ENCODE results near the gene MRPL57. TPM values are rescaled to one million over a fixed set of nuclear protein-coding genes. Genes with fewer than 3 reads are reported as not detected.

MRPL57 gene
- polyA plus RNA-seq, 1 experiment: 12.0 TPM

DNA sequence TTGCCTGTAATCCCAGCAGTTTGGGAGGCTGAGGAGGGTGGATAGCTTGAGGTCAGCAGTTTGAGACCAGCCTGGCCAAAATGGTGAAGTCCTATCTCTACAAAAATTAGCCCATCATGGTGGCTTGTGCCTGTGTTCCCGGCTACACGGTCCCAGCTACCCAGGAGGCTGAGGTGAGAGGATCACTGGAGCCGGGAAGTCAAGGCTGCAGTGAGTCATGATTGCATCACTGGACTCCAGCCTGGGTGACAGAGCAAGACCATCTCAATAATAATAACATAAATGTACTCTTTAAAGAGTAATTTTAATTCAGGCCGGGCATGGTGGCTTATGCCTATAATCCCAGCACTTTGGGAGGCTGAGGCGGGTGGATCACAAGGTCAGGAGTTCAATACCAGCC, 38.8 kb upstream of the MRPL57 start:
- H3K27me3 ChIP-seq (ENCODE audit: control insufficient read depth, insufficient read depth, low read length): no peaks in the 10 kb centered on the region
- no peak overlapping the region for H3K4me3 ChIP-seq (ENCODE audit: low read depth, low read length)
- peaks cover under 1% of the 10 kb centered on the region; the same call in 1 of the 2 replicates for H3K36me3 ChIP-seq (ENCODE audit: control insufficient read depth, insufficient read depth, low read length)
- TF ChIP-seq, protein P1, sequence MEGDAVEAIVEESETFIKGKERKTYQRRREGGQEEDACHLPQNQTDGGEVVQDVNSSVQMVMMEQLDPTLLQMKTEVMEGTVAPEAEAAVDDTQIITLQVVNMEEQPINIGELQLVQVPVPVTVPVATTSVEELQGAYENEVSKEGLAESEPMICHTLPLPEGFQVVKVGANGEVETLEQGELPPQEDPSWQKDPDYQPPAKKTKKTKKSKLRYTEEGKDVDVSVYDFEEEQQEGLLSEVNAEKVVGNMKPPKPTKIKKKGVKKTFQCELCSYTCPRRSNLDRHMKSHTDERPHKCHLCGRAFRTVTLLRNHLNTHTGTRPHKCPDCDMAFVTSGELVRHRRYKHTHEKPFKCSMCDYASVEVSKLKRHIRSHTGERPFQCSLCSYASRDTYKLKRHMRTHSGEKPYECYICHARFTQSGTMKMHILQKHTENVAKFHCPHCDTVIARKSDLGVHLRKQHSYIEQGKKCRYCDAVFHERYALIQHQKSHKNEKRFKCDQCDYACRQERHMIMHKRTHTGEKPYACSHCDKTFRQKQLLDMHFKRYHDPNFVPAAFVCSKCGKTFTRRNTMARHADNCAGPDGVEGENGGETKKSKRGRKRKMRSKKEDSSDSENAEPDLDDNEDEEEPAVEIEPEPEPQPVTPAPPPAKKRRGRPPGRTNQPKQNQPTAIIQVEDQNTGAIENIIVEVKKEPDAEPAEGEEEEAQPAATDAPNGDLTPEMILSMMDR (IDR thresholded peaks at IDR 0.05; ENCODE audit: insufficient read depth, low read depth, low read length): no peak
- no peak for DNase-seq (ENCODE audit: low read depth)
- ChIA-PET CTCF (interaction anchor here (1.1 to 4.8 kb wide), 3 partner anchors 11 to 194 kb away, joined by 4 to 20 read pairs (median 4); no protein-coding TSS in a partner anchor), POLR2A (no interaction called here)

- CTCF ChIA-PET: interaction anchor here (1.3 kb wide), 1 partner anchor 194 kb away, joined by 4 read pairs; no protein-coding TSS in a partner anchor
- H3K36me3 ChIP-seq (ENCODE audit: control insufficient read depth, insufficient read depth, low read length): peaks cover 1% of the 10 kb centered on the region; the same call in 1 of the 2 replicates
- no peak for DNase-seq (ENCODE audit: low read depth)
- H3K27me3 ChIP-seq (ENCODE audit: control insufficient read depth, insufficient read depth, low read length): no peaks in the 10 kb centered on the region
- no peak overlapping the region for H3K4me3 ChIP-seq (ENCODE audit: low read depth, low read length)
- TF ChIP-seq, protein P1 (IDR thresholded peaks at IDR 0.05; ENCODE audit: insufficient read depth, low read depth, low read length): no peak
- POLR2A ChIA-PET: interaction anchor here (0.6 kb wide), 1 partner anchor 329 kb away, joined by 3 read pairs; no protein-coding TSS in a partner anchor
Measured at GRCh38 chr13:21138561-21138960, 37.9 kb upstream of the MRPL57 start.

DNA sequence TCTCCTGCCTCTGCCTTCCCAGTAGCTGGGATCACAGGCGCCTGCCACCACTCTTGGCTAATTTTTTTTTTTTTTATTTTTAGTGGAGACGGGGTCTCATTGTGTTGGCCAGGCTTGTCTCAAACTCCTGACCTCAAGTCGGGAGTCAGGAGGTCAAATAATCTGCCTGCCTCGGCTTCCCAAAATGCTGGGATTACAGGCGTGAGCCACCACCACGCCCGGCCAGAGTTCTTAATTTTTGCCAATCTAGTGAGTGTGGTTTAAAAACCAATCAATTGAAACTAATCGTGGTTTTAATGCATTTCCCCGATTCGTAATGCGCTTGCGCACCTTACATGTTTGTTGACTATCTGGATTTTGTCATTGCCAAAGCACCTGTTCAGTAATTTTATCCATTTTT, 37.1 kb upstream of the MRPL57 start:
- H3K27me3 ChIP-seq (ENCODE audit: control insufficient read depth, insufficient read depth, low read length): no peaks in the 10 kb centered on the region
- TF ChIP-seq, protein P1 (IDR thresholded peaks at IDR 0.05; ENCODE audit: insufficient read depth, low read depth, low read length): no peak
- ChIA-PET CTCF (no interaction called here), POLR2A (no interaction called here)
- peaks cover 1% of the 10 kb centered on the region; the same call in 1 of the 2 replicates for H3K36me3 ChIP-seq (ENCODE audit: control insufficient read depth, insufficient read depth, low read length)
- peak overlapping the region; percentile 56 for H3K4me3 ChIP-seq (ENCODE audit: low read depth, low read length)
- DNase-seq (ENCODE audit: low read depth): no peak

DNA sequence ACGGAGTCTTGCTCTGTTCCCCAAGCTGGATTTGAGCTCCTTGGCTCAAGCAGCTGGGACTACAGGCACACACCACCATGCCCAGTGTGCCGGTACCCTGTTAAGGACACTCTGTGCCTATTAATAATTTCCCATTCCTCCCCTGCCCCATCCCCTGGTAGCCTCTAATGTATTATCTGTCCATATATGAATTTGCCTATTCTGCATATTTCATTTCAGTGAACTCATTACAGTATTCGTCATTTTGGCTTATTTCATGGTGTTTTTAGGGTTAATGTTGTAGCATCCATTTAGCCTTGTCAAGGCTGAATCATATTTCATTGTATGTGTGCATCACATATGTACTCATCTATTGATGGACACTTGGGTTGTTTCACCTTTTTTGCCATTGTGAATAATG, 33.7 kb upstream of the MRPL57 start:
- H3K27me3 ChIP-seq (ENCODE audit: control insufficient read depth, insufficient read depth, low read length): no peaks in the 10 kb centered on the region
- H3K4me3 ChIP-seq (ENCODE audit: low read depth, low read length): no peak overlapping the region
- POLR2A ChIA-PET: no interaction called here
- DNase-seq (ENCODE audit: low read depth): no peak
- TF ChIP-seq, protein P1 (IDR thresholded peaks at IDR 0.05; ENCODE audit: insufficient read depth, low read depth, low read length): no peak
- H3K36me3 ChIP-seq (ENCODE audit: control insufficient read depth, insufficient read depth, low read length): peaks cover 5% of the 10 kb centered on the region
- CTCF ChIA-PET: no interaction called here

DNA sequence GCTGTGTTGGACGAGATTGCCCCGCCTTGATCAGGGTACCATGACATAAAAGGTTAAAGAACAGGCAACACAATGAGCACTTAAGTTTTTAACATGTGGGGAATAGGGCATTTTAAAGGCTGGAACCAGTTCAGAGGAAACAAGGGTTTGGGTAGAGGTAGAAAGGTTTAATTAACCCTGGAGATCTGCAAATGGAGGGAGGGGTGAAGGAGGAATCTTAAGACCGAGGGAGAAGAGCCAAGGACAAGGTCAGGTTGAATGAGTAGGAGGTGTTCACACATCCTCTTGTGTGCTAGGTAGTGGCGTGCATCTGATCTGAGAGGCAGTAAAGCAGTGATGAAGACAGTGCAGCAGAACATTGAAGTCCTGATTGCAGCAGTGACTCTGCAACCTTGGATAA, 28.6 kb upstream of the MRPL57 start:
- Histone ChIP-seq H3K4me3 (ENCODE audit: low read depth, low read length) (no peak overlapping the region), H3K36me3 (ENCODE audit: control insufficient read depth, insufficient read depth, low read length) (peaks cover 5% of the 10 kb centered on the region), H3K27me3 (ENCODE audit: control insufficient read depth, insufficient read depth, low read length) (no peaks in the 10 kb centered on the region)
- TF ChIP-seq, protein P1 (IDR thresholded peaks at IDR 0.05; ENCODE audit: insufficient read depth, low read depth, low read length): no peak
- ChIA-PET POLR2A (no interaction called here), CTCF (no interaction called here)
- DNase-seq (ENCODE audit: low read depth): no peak

All from BJ (cell line).